ENCODE data around the gene TNFRSF8. TPM values are rescaled to one million over a fixed set of nuclear protein-coding genes. Genes with fewer than 3 reads are reported as not detected.

TNFRSF8 gene
- total and polyA plus RNA-seq, 2 of the 4 experiments (the other 2 are of a cell fraction): under 0.01 to 0.31 TPM

GRCh38 chr1:12091191-12091590 is 28.1 kb downstream of the TNFRSF8 start:
- dilution Hi-C loops (cut with HindIII; ENCODE audit: low sequenced_read_pairs, unreplicated experiment): no loop called here
- H3K18ac ChIP-seq (ENCODE audit: low read depth, low read length): no peak overlapping the region

More at GRCh38 chr1:12091191-12091590, 28.1 kb downstream of the TNFRSF8 start:
- Histone ChIP-seq H2AK5ac (ENCODE audit: low read depth, low read length) (no peak overlapping the region), H2BK5ac (ENCODE audit: low read depth, low read length, poor library complexity, severe bottlenecking) (no peak overlapping the region), H3K4me1 (ENCODE audit: control insufficient read depth, insufficient read depth, low read length) (no peaks in the 10 kb centered on the region), H4K91ac (ENCODE audit: insufficient read depth, low read depth, low read length) (no peak overlapping the region), H3K4me3 (ENCODE audit: insufficient read depth, low read depth, low read length) (no peak overlapping the region), H2BK15ac (ENCODE audit: low read depth, low read length) (no peak overlapping the region), H4K8ac (ENCODE audit: low read depth in 2 of 2, low read length in 2 of 2) (no peak overlapping the region), H3K36me3 (ENCODE audit: control insufficient read depth, insufficient read depth, low read length) (no peaks in the 10 kb centered on the region), H2BK20ac (ENCODE audit: low read depth, low read length) (no peak overlapping the region), H3K23ac (ENCODE audit: low read depth, low read length) (no peak overlapping the region), H3K9ac (ENCODE audit: low read depth, low read length) (no peak overlapping the region), H3K9me3 (ENCODE audit: control insufficient read depth, insufficient read depth, low read length) (0 out of 2 replicates have a peak, but pooled peaks cover 2% of the 10 kb centered on the region), H4K20me1 (ENCODE audit: insufficient read depth, low read length) (no peaks in the 10 kb centered on the region), H3K4ac (ENCODE audit: low read depth, low read length) (no peak overlapping the region), H3K14ac (replicated peaks; ENCODE audit: low read depth, low read length) (no peak overlapping the region), H2AK9ac (replicated peaks; ENCODE audit: low read depth, low read length, poor library complexity) (no peak overlapping the region), H3K4me2 (ENCODE audit: low read depth, low read length) (no peak overlapping the region), H4K5ac (ENCODE audit: low read depth, low read length) (no peak overlapping the region), H3K9me1 (ENCODE audit: insufficient read depth, low read length) (no peaks in the 10 kb centered on the region), H3K79me1 (ENCODE audit: low read depth in 1 of 2, low read length in 2 of 2) (no peaks in the 10 kb centered on the region), H2BK120ac (ENCODE audit: low read depth, low read length) (no peak overlapping the region), H2AFZ (replicated peaks; ENCODE audit: low read length, poor library complexity) (no peak overlapping the region), H3K27ac (ENCODE audit: insufficient read depth, low read length) (no peak overlapping the region), H3K56ac (ENCODE audit: extremely low read depth, insufficient read depth, low read length) (no peak overlapping the region), H3K27me3 (ENCODE audit: control insufficient read depth, insufficient read depth, low read length) (peaks cover 9% of the 10 kb centered on the region)
- POLR2A ChIA-PET (ENCODE audit: unreplicated experiment): no interaction called here
- in situ Hi-C loops (cut with MboI; ENCODE audit: low sequenced_read_pairs): no loop called here
- WGBS, 2 experiments (ENCODE audit: extremely low coverage in 2 of 2, insufficient read length in 1 of 2): 100% methylated on average over 1 of the region's 1 CpG; no CpG with 5 or more reads in 1 of the 2 experiments
- DNase-seq (no peak), ATAC-seq (ENCODE audit: low read depth) (no peak)
- CTCF ChIA-PET: no interaction called here
- intact Hi-C loops (cut with micrococcal nuclease): no loop called here
- TF ChIP-seq NFE2L2 (IDR thresholded peaks at IDR 0.05; ENCODE audit: low read depth, low read length): no peak
- TF ChIP-seq RCOR1 (IDR thresholded peaks at IDR 0.05; ENCODE audit: insufficient replicate concordance, low read length): no peak
- TF ChIP-seq, protein P1, sequence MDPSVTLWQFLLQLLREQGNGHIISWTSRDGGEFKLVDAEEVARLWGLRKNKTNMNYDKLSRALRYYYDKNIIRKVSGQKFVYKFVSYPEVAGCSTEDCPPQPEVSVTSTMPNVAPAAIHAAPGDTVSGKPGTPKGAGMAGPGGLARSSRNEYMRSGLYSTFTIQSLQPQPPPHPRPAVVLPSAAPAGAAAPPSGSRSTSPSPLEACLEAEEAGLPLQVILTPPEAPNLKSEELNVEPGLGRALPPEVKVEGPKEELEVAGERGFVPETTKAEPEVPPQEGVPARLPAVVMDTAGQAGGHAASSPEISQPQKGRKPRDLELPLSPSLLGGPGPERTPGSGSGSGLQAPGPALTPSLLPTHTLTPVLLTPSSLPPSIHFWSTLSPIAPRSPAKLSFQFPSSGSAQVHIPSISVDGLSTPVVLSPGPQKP (IDR thresholded peaks at IDR 0.05; ENCODE audit: borderline replicate concordance, low read depth, low read length): no peak
- BruUV-seq (replicated peaks): no TSS peak

Data from IMR-90 (cell line).